ENCODE data around the gene FOXC1.

The FOXC1 gene

GRCh38 chr6:1612974-1613306 is 3.2 kb downstream of the FOXC1 start:
- DNase-seq = no peak

- DNase-seq = no peak
Measured at GRCh38 chr6:1613346-1613687, 3.6 kb downstream of the FOXC1 start.

- DNase-seq = peak in 1 of 2 experiments; percentile 20
Measured at GRCh38 chr6:1613688-1614447, 4.2 kb downstream of the FOXC1 start.

- DNase-seq = peak in 1 of 2 experiments; percentile 15
Measured at GRCh38 chr6:1614448-1615150, 4.9 kb downstream of the FOXC1 start.

GRCh38 chr6:1615151-1615852 is 5.6 kb downstream of the FOXC1 start:
- DNase-seq = no peak

- no peak for DNase-seq
Measured at GRCh38 chr6:1615853-1616420, 6.2 kb downstream of the FOXC1 start.

- DNase-seq = no peak
Measured at GRCh38 chr6:1616701-1617463, 7.2 kb downstream of the FOXC1 start.

- DNase-seq = no peak
Measured at GRCh38 chr6:1617466-1618310, 8.0 kb downstream of the FOXC1 start.

GRCh38 chr6:1618311-1619097 is 8.8 kb downstream of the FOXC1 start:
- DNase-seq = no peak

- DNase-seq = no peak
Measured at GRCh38 chr6:1619098-1619672, 9.5 kb downstream of the FOXC1 start.

GRCh38 chr6:1619673-1620503 is 10.2 kb downstream of the FOXC1 start:
- DNase-seq = peak in 1 of 2 experiments; percentile 17

GRCh38 chr6:1620504-1621069 is 10.9 kb downstream of the FOXC1 start:
- no peak for DNase-seq

GRCh38 chr6:1621070-1621701 is 11.5 kb downstream of the FOXC1 start:
- DNase-seq = no peak

- no peak for DNase-seq
Measured at GRCh38 chr6:1622220-1622850, 12.6 kb downstream of the FOXC1 start.

GRCh38 chr6:1622851-1623768 is 13.4 kb downstream of the FOXC1 start:
- no peak for DNase-seq

- DNase-seq = no peak
Measured at GRCh38 chr6:1623769-1624057, 14.0 kb downstream of the FOXC1 start.

GRCh38 chr6:1624058-1624850 is 14.5 kb downstream of the FOXC1 start:
- peak in 1 of 2 experiments; percentile 39 for DNase-seq

All from activated CD4-positive, alpha-beta T cell treated with anti-CD3 and anti-CD28 coated beads, Interleukin-2, amount 50 U/mL, for 48 hours (primary cell).